Measurements from ENCODE around the gene AMH. TPM values are rescaled to one million over a fixed set of nuclear protein-coding genes. Genes with fewer than 3 reads are reported as not detected.

Gene AMH
- total RNA-seq, 1 donor from 2014 or later: 0.93 TPM

- DNase-seq (ENCODE audit: low spot score): no peak
Observed at GRCh38 chr19:2221250-2221831, 27.8 kb upstream of the AMH start.

DNA sequence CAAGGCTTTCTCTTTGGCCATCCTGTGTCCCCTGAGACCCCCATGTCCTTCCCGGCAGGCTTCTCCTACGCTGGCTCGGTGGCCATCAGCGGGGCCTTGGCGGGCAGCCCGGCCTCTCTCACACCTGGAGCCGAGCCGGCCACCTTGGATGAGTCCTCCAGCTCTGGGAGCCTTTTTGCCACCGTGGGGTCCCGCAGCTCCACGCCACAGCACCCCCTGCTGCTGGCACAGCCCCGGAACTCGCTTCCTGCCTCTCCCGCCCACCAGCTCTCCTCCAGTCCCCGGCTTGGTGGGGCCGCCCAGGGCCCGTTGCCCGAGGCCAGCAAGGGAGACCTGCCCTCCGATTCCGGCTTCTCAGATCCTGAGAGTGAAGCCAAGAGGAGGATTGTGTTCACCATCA is 27.2 kb upstream of the AMH start:
- no peak for DNase-seq (ENCODE audit: low spot score)

DNA sequence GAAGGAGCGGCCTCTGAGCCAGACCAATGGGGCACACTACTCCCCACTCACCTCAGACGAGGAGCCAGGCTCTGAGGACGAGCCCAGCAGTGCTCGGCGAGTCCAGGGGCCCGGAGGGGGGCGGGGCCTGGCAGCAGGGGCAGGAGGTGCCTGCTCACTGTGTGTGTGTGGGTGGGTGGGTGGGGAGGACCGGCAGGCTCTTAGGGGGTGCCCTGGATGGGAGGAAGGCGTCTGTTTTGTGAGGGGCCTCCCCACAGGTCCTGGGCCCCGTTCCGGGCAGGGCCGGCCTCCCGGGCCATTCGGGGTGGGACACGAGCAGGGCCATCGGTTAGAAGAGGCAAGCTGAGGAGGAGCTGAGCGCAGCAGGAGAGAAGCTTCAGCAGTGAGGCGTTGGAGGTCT is 25.7 kb upstream of the AMH start:
- DNase-seq (ENCODE audit: low spot score): no peak

- no peak for DNase-seq (ENCODE audit: low spot score)
Observed at GRCh38 chr19:2223959-2224358, 25.2 kb upstream of the AMH start.

DNA sequence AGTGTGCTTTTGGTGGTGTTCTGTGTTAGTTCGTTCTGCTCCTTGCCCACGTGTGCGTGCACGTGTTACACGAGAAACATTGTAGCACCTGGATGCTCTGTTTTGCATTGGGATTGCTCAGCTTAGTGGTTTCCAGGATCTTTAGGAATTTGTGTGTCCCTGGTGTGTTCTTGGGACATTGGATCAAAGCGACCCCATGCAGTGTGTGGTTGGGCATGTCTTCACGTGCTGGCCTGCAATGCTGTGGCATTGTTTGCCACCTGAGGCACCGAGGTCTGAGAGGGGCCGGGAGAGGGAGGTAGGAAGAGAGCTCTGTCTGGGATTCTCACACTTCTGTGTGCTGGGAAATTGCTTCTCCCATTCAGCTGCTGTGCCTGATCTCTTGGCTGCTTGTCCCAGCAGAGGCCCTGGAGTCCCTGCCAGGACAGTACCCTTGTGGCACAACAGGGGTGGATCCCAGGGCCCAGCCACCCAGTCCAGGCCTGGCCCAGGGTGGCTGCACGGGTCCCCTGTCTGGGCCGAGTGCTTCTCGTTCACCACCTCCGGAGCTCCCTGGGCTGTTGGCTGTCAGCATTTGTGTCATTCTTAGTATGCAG is 24.3 kb upstream of the AMH start:
- no peak for DNase-seq (ENCODE audit: low spot score)

GRCh38 chr19:2225415-2226050 is 23.6 kb upstream of the AMH start:
- no peak for DNase-seq (ENCODE audit: low spot score)

- no peak for DNase-seq (ENCODE audit: low spot score)
Observed at GRCh38 chr19:2226051-2226839, 22.9 kb upstream of the AMH start.

DNA sequence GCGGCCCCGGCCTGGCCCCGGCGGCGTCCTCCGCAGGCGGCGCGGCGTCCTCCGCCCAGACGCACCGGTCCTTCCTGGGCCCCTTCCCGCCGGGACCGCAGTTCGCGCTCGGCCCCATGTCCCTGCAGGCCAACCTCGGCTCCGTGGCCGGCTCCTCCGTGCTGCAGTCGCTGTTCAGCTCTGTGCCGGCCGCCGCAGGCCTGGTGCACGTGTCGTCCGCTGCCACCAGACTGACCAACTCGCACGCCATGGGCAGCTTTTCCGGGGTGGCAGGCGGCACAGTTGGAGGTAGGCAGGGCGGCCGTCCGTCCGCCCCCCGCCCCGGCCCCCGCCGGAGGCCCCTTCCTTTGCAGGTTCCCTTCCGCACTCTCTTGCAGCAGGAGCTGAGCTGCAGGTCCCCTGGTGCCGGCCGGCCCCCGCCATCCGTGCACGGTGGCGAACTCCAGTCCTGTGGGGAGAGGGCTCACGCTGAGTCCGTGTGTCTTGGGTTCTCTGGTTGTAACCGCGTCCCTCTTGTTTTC is 22.2 kb upstream of the AMH start:
- no peak for DNase-seq (ENCODE audit: low spot score)

DNA sequence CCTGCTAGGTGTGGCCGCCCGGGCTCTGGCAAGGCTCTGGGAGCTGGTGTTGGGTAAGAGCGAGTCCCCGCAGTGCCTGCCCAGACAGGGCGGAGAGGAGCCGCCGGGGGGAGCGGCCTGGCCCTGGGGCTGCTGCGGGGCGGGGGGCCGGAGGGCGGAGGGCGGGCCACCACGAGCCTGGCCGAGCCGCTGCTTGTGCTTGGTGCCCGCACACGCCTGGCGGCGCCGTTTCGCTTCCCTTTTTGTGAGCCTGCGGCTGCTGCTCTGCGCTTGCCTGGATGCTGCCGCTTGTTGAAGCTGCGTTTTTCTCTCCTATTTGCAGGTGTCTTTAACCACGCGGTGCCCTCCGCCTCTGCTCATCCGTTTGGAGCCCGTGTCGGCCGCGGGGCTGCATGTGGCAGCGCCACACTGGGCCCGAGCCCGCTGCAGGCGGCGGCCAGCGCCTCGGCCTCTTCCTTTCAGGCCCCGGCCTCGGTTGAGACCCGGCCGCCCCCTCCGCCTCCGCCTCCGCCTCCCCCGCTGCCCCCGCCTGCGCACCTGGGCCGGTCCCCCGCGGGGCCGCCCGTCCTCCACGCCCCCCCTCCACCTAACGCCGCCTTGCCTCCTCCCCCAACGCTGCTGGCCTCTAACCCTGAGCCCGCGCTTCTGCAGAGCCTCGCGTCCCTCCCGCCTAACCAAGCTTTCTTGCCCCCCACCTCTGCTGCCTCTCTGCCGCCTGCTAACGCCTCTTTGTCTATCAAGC is 21.5 kb upstream of the AMH start:
- DNase-seq (ENCODE audit: low spot score): no peak

DNA sequence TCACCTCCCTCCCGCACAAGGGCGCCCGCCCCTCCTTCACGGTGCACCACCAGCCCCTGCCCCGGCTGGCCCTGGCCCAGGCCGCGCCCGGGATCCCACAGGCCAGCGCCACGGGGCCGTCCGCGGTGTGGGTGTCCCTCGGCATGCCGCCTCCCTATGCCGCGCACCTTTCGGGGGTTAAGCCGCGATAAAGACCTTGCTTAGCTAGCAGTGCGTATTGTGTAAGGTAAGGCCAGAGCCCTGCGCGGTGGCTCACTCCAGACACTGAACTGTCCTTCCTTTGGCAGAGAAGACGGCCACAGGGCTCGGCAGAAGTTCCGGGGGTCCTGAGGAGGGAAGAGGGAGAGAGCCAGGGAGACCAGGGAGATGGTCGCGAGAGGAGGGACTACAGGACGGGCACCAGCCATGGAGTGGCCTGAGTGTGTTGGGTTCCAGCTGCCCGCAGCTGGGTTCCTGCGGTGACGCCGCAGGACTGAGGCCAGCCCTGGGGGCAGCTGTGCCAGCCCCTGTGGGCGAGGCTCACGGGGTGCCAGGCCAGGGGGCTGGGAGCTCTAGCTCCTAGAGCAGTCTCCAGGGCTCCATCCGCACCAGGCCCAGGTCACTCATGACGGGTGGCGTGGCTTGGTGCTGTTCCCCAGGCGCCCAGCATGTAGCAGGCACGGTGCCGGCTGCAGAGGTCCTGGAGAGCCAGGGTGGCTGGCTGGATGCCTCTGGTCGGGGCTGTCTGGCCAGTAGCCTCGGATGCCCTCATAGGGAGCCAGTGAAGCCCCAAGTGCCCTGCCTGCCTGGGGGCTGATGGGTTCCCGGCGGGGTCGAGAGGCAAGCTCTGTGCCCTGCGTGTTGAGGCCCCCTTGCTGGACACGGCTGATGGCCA is 20.7 kb upstream of the AMH start:
- DNase-seq (ENCODE audit: low spot score): no peak

DNA sequence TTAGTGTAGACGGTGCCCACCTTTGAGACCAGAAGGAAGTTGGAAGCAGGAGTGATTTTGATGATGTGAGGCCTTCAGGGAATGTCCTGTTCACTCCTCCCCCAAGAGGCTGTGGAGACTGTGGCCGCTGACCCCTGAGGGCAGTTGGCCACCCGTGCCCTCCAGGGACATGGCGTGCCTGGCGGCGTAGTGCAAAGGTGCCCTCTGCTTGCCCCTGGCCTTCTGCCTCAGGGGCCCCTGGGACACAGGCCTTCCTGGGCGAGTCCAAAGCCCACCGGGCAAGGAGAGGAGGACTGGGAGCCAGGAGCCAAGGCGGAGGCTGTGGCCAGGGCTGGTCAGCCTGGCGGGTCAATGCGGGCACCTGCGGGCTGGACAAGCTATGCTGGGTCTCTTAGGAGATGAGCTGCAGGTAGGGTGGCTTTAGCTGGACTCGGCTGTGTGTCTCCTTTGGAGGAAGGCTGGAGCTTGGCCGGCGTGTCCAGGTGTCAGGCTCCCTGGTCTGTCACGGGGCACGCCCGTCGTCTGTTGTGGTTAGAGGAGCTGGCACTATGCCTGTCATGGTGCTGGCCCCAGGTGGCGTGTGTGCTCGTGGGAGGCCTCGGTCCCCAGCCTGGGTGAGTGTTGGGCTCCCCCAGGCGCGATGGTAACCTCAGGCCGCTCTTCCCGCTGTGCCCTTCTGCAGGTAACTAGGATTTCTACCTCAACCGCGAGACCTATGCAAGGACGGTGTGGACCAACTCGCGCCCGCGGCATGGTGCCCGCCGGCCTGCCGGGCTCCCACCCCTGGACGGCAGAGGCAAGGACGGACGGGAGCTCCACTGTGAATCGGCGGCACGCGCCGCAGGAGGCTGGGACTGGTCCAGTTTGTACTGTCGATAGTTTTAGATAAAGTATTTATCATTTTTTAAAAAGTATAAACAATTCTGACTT is 19.8 kb upstream of the AMH start:
- no peak for DNase-seq (ENCODE audit: low spot score)

- DNase-seq (ENCODE audit: low spot score): no peak
Observed at GRCh38 chr19:2230033-2230531, 19.0 kb upstream of the AMH start.

GRCh38 chr19:2230807-2231533 is 18.2 kb upstream of the AMH start:
- no peak for DNase-seq (ENCODE audit: low spot score)

DNA sequence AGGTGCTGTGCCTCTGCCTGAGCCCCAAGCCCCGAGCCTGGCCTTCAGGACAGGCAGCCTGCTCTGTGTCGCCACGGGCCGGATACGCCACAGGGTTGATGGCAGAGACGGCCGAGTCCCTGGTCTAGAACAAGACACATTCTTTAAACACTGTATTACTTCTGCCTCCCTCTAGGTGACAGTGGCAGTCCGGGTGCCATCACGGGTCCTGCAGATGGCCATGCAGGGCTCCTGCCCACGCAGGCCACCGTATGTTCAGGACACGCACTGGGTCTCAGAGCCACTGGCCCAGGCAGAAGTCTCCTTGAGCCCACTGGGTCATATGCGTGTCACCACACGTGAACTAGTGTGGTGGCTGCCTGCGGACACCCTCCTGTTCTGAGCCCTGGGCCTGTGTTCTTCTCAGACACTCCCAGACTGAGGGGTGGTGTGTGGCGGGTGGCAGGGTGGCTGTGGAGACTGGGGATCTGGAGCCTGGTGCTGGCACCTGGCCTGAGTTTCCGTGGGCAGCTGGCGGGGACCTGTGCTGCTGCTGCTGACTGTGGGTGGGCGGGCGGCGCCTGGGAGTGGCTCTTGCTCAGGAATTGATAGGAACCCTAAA is 17.4 kb upstream of the AMH start:
- no peak for DNase-seq (ENCODE audit: low spot score)

GRCh38 chr19:2232286-2233151 is 16.6 kb upstream of the AMH start:
- DNase-seq (ENCODE audit: low spot score): no peak

- no peak for DNase-seq (ENCODE audit: low spot score)
Observed at GRCh38 chr19:2233601-2234280, 15.4 kb upstream of the AMH start.
